ENCODE measurements around the gene PROK2.

The PROK2 gene

DNA sequence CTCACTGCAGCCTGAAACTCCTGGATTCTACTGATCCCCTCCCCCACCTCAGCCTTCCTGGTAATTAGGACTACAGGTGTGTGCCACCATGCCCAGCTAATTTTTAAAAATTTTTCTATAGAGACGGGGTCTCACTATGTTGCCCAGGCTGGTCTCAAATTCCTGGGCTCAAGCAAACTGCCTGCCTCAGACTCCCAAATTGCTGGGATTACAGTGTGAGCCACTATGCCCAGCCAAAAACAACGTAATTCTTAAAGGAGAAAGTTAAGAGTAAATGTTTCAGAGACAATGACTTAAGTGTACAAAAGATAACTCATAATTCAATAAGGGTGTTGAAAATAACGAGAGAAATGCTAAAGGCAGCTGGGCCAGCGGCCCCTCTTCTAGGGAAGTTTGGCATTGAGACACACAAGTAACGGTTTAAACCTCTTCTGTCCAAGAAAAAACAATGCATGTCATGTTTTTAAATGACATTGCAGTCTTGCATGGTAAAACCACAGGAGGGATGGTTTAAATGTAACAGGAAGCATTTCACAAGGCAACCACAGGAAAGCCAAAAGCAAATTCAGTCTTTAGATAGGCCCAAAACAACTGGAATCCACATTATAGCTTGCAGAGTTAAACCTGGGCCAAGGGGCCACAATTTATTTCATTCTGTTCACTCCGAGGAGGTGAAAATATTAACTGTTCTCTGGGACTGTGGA is 5.1 kb downstream of the PROK2 start:
- DNase-seq, result no peak
- no peak overlapping the region for H2BK12ac ChIP-seq (ENCODE audit: low read length)

DNA sequence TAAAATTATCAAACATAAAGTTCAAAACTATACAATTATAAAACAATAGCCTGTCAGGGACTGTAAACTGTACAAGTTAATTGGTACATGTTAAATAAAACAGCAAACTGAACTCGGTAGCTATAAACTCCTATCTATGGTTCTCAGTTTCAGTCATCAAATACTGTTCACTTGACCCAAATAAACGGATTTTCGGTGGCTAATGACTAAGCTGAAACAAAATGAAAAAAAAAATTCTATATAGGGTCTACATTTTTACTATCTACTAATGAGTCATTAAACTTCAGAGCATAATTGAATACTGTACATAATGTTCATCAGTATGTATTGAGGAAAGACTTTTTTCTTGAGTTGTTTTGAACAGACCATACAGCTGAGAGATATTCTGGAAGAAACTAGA is 6.6 kb downstream of the PROK2 start:
- no peak for DNase-seq
- Histone ChIP-seq H3K9ac (ENCODE audit: low read length) (no peak overlapping the region), H3K9me3 (ENCODE audit: insufficient read depth, low read depth, low read length) (no peaks in the 10 kb centered on the region), H2BK12ac (ENCODE audit: low read length) (no peak overlapping the region), H2BK5ac (ENCODE audit: low read depth, low read length, poor library complexity) (no peak overlapping the region), H3K27me3 (ENCODE audit: insufficient read depth, low read length) (no peaks in the 10 kb centered on the region), H3K27ac (ENCODE audit: low read depth, low read length) (no peak overlapping the region), H3K4me3 (ENCODE audit: low read depth, low read length) (no peak overlapping the region), H4K8ac (ENCODE audit: low read depth, low read length) (no peak overlapping the region), H3K79me1 (ENCODE audit: low read length) (no peaks in the 10 kb centered on the region), H2BK120ac (ENCODE audit: insufficient read depth, low read length, poor library complexity) (no peak overlapping the region), H2AFZ (ENCODE audit: insufficient read depth, low read length, poor library complexity) (no peak overlapping the region), H3K4me1 (ENCODE audit: control insufficient read depth in 1 of 2, insufficient read depth in 2 of 2, low read length in 2 of 2) (no peaks in the 10 kb centered on the region), H3K4ac (ENCODE audit: low read depth, low read length) (no peak overlapping the region), H3K79me2 (ENCODE audit: control insufficient read depth, insufficient read depth, low read length, poor library complexity) (no peaks in the 10 kb centered on the region), H3K18ac (ENCODE audit: low read length) (no peak overlapping the region), H3K23ac (ENCODE audit: low read length) (no peak overlapping the region), H3K4me2 (ENCODE audit: low read length) (no peak overlapping the region), H4K12ac (ENCODE audit: low read depth, low read length) (no peak overlapping the region), H3K36me3 (ENCODE audit: control insufficient read depth in 1 of 2, insufficient read depth in 2 of 2, low read length in 2 of 2) (no peaks in the 10 kb centered on the region), H3K14ac (ENCODE audit: low read length) (no peak overlapping the region), H2AK5ac (ENCODE audit: low read length) (no peak overlapping the region), H4K91ac (ENCODE audit: low read depth, low read length) (no peak overlapping the region)
- WGBS (ENCODE audit: extremely low coverage, insufficient coverage, insufficient read length), result no CpG with 5 or more reads among the region's 3 CpGs

More for the DNA sequence above, 5.1 kb downstream of the PROK2 start:
- Histone ChIP-seq H3K27ac (ENCODE audit: low read depth, low read length) (no peak overlapping the region), H3K9me3 (ENCODE audit: insufficient read depth, low read depth, low read length) (peaks cover 3% of the 10 kb centered on the region), H2BK5ac (ENCODE audit: low read depth, low read length, poor library complexity) (no peak overlapping the region), H3K9ac (ENCODE audit: low read length) (no peak overlapping the region), H3K23ac (ENCODE audit: low read length) (no peak overlapping the region), H4K91ac (ENCODE audit: low read depth, low read length) (no peak overlapping the region), H3K4me2 (ENCODE audit: low read length) (no peak overlapping the region), H3K79me2 (ENCODE audit: control insufficient read depth, insufficient read depth, low read length, poor library complexity) (no peaks in the 10 kb centered on the region), H3K36me3 (ENCODE audit: control insufficient read depth in 1 of 2, insufficient read depth in 2 of 2, low read length in 2 of 2) (no peaks in the 10 kb centered on the region), H2AFZ (ENCODE audit: insufficient read depth, low read length, poor library complexity) (no peak overlapping the region), H4K8ac (ENCODE audit: low read depth, low read length) (no peak overlapping the region), H3K18ac (ENCODE audit: low read length) (no peak overlapping the region), H2AK5ac (ENCODE audit: low read length) (no peak overlapping the region), H3K79me1 (ENCODE audit: low read length) (no peaks in the 10 kb centered on the region), H2BK120ac (ENCODE audit: insufficient read depth, low read length, poor library complexity) (no peak overlapping the region), H3K14ac (ENCODE audit: low read length) (no peak overlapping the region), H3K27me3 (ENCODE audit: insufficient read depth, low read length) (peaks cover 9% of the 10 kb centered on the region), H3K4me1 (ENCODE audit: control insufficient read depth in 1 of 2, insufficient read depth in 2 of 2, low read length in 2 of 2) (peaks cover 3% of the 10 kb centered on the region in 2 experiments), H3K4ac (ENCODE audit: low read depth, low read length) (no peak overlapping the region), H3K4me3 (ENCODE audit: low read depth, low read length) (no peak overlapping the region), H4K12ac (ENCODE audit: low read depth, low read length) (no peak overlapping the region)
- whole genome bisulfite sequencing (ENCODE audit: extremely low coverage, insufficient coverage, insufficient read length), result no CpG with 5 or more reads among the region's 6 CpGs

DNA sequence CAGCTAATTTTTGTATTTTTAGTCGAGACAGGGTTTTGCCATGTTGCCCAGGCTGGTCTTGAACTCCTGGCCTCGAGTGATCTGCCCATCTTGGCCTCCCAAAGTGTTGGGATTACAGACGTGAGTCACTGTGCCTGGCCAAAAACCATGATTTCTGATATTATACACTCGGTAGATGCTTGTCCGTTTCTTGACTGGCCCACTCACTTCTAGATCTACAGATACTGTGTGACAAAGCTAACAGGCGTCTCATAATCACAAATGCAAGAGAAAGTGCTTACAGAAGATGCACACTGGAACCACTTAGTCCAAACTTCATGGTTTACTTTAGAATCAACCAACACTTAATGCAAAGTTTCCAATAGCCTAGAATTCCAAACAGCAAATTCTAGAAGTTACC is 8.4 kb downstream of the PROK2 start:
- H3K27me3 ChIP-seq (ENCODE audit: insufficient read depth, low read length), result no peaks in the 10 kb centered on the region
- H4K8ac ChIP-seq (ENCODE audit: low read depth, low read length), result no peak overlapping the region
- H3K4me1 ChIP-seq (ENCODE audit: control insufficient read depth in 1 of 2, insufficient read depth in 2 of 2, low read length in 2 of 2), result no peaks in the 10 kb centered on the region
- no peak overlapping the region for H2AK5ac ChIP-seq (ENCODE audit: low read length)
- no peak overlapping the region for H2BK5ac ChIP-seq (ENCODE audit: low read depth, low read length, poor library complexity)
- H4K12ac ChIP-seq (ENCODE audit: low read depth, low read length), result no peak overlapping the region
- H2BK12ac ChIP-seq (ENCODE audit: low read length), result no peak overlapping the region
- no peaks in the 10 kb centered on the region for H3K9me3 ChIP-seq (ENCODE audit: insufficient read depth, low read depth, low read length)
- no peak overlapping the region for H3K4ac ChIP-seq (ENCODE audit: low read depth, low read length)
- WGBS (ENCODE audit: extremely low coverage, insufficient coverage, insufficient read length), result no CpG with 5 or more reads among the region's 6 CpGs
- no peak overlapping the region for H3K4me2 ChIP-seq (ENCODE audit: low read length)
- no peak overlapping the region for H2BK120ac ChIP-seq (ENCODE audit: insufficient read depth, low read length, poor library complexity)
- no peaks in the 10 kb centered on the region for H3K79me1 ChIP-seq (ENCODE audit: low read length)
- no peak overlapping the region for H3K14ac ChIP-seq (ENCODE audit: low read length)
- H3K9ac ChIP-seq (ENCODE audit: low read length), result no peak overlapping the region
- no peak overlapping the region for H4K91ac ChIP-seq (ENCODE audit: low read depth, low read length)
- no peak overlapping the region for H2AFZ ChIP-seq (ENCODE audit: insufficient read depth, low read length, poor library complexity)
- H3K4me3 ChIP-seq (ENCODE audit: low read depth, low read length), result no peak overlapping the region
- H3K27ac ChIP-seq (ENCODE audit: low read depth, low read length), result no peak overlapping the region
- no peak overlapping the region for H3K23ac ChIP-seq (ENCODE audit: low read length)
- DNase-seq, result no peak
- H3K18ac ChIP-seq (ENCODE audit: low read length), result no peak overlapping the region
- H3K79me2 ChIP-seq (ENCODE audit: control insufficient read depth, insufficient read depth, low read length, poor library complexity), result no peaks in the 10 kb centered on the region
- H3K36me3 ChIP-seq (ENCODE audit: control insufficient read depth in 1 of 2, insufficient read depth in 2 of 2, low read length in 2 of 2), result no peaks in the 10 kb centered on the region

DNA sequence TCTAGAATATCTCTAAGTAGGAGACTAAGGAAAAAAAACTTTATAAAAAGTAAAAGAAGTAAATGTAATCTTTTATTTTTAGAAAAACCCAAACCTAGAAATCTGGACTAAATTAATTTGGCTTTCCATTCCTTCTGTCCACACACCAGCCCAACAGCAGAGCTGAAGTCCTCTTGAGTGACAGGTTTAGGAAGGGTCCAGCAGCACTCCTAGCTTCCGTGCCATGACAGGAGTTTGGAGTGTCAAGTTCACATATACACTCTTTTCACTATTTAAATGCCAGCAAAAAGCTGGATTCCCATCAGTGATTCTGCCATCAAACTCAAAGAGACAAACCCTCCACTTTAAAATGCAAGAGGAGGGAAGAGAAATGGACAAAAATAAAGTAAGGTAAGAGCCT is 13.1 kb downstream of the PROK2 start:
- Histone ChIP-seq H3K79me2 (ENCODE audit: control insufficient read depth, insufficient read depth, low read length, poor library complexity) (no peaks in the 10 kb centered on the region), H4K12ac (ENCODE audit: low read depth, low read length) (no peak overlapping the region), H4K8ac (ENCODE audit: low read depth, low read length) (no peak overlapping the region), H3K27ac (ENCODE audit: low read depth, low read length) (no peak overlapping the region), H3K9me3 (ENCODE audit: insufficient read depth, low read depth, low read length) (no peaks in the 10 kb centered on the region), H3K4me2 (ENCODE audit: low read length) (no peak overlapping the region), H2BK12ac (ENCODE audit: low read length) (no peak overlapping the region), H3K18ac (ENCODE audit: low read length) (no peak overlapping the region), H2AK5ac (ENCODE audit: low read length) (no peak overlapping the region), H3K9ac (ENCODE audit: low read length) (no peak overlapping the region), H3K79me1 (ENCODE audit: low read length) (no peaks in the 10 kb centered on the region), H2BK5ac (ENCODE audit: low read depth, low read length, poor library complexity) (no peak overlapping the region), H2BK120ac (ENCODE audit: insufficient read depth, low read length, poor library complexity) (no peak overlapping the region), H3K23ac (ENCODE audit: low read length) (no peak overlapping the region), H3K4ac (ENCODE audit: low read depth, low read length) (no peak overlapping the region), H2AFZ (ENCODE audit: insufficient read depth, low read length, poor library complexity) (no peak overlapping the region), H3K36me3 (ENCODE audit: control insufficient read depth in 1 of 2, insufficient read depth in 2 of 2, low read length in 2 of 2) (no peaks in the 10 kb centered on the region), H3K27me3 (ENCODE audit: insufficient read depth, low read length) (no peaks in the 10 kb centered on the region), H4K91ac (ENCODE audit: low read depth, low read length) (no peak overlapping the region), H3K14ac (ENCODE audit: low read length) (no peak overlapping the region), H3K4me3 (ENCODE audit: low read depth, low read length) (no peak overlapping the region), H3K4me1 (ENCODE audit: control insufficient read depth in 1 of 2, insufficient read depth in 2 of 2, low read length in 2 of 2) (no peaks in the 10 kb centered on the region)
- WGBS (ENCODE audit: extremely low coverage, insufficient coverage, insufficient read length), result no CpG with 5 or more reads among the region's 1 CpG
- no peak for DNase-seq

Data from trophoblast cell (in vitro differentiated cells and primary cell).